A549 (cell line): ENCODE results near the gene STYXL2. TPM values are rescaled to one million over a fixed set of nuclear protein-coding genes. Genes with fewer than 3 reads are reported as not detected.

ENCODE experiments used
- ATAC-seq, 2 experiments: fragments of 200-7000 bp in 1 of 2; fragments of >200 bp in 1 of 2; cut with Nextera tagmentation in 1 of 2; cut with Tn5 transposase in 1 of 2; 3 replicates each; pipeline versions ENCODE4 v1.8.0 to v1.9.1; 2018 to 2020; ENCODE audit warnings: mild to moderate bottlenecking in 1 of 2, moderate library complexity in 1 of 2
- CTCF ChIA-PET: fragments of 300-600 bp; sonication (Branson Sonifier 250); formaldehyde crosslinking; extraction: SDS; loops from one replicate; lab custom pipeline; 2021; ENCODE audit warnings: antibody characterized with exemption, inconsistent platforms; lab: Yijun Ruan, JAX
- POLR2A ChIA-PET: fragments of 350-600 bp; formaldehyde crosslinking; extraction: SDS; loops from one replicate; lab custom pipeline; 2021; ENCODE audit warnings: antibody characterized with exemption, inconsistent platforms; lab: Yijun Ruan, JAX
- DNase-seq, 2 experiments: peaks; one replicate each; pipeline versions ENCODE4 v3.0.0 to v3.0.0-alpha.2; 2011 to 2016; ENCODE audit warnings: low read depth in 1 of 2, low spot score in 1 of 2
- FAIRE-seq: peaks from 2 replicates; lab custom pipeline; 2011; peaks lifted over from hg19 to GRCh38; lab: Jason Lieb, UNC
- H3K27ac ChIP-seq, 2 experiments: fragments of >200 bp; sonication (Bioruptor Twin); formaldehyde crosslinking; 3 replicates each; pipeline ENCODE4 v1.5.1; 2016 to 2017
- H3K4me1 ChIP-seq: fragments of >200 bp; sonication (Bioruptor Twin); formaldehyde crosslinking; 3 replicates; pipeline ENCODE4 v1.6.1; 2016
- H3K4me2 ChIP-seq: fragments of >200 bp; sonication (Bioruptor Twin); formaldehyde crosslinking; 3 replicates; pipeline ENCODE4 v1.6.1; 2016
- H3K4me3 ChIP-seq: fragments of >200 bp; sonication (Bioruptor Twin); formaldehyde crosslinking; 3 replicates; pipeline ENCODE4 v1.5.1; 2016
- H3K9me3 ChIP-seq: fragments of >200 bp; sonication (Bioruptor Twin); formaldehyde crosslinking; 3 replicates; pipeline ENCODE4 v1.6.1; 2016
- BHLHE40 ChIP-seq: IDR thresholded peaks from 2 replicates; pipeline ENCODE4 v1.6.1; 2012; ENCODE audit warnings: low read depth, low read length, inconsistent platforms
- CEBPB ChIP-seq, 2 experiments: fragments of >200 bp in 1 of 2; sonication (Bioruptor Twin) in 1 of 2; formaldehyde crosslinking in 1 of 2; IDR thresholded peaks; 2 replicates each; pipeline ENCODE4 v1.6.1; 2012 to 2016
- CHD2 ChIP-seq: fragments of 150-350 bp; IDR thresholded peaks from 2 replicates; pipeline ENCODE4 v1.6.1; 2014; ENCODE audit warnings: low read length; ENCODE audit not compliant: partially characterized antibody
- EP300 ChIP-seq, 2 experiments: fragments of >200 bp; sonication (Bioruptor Twin); formaldehyde crosslinking; IDR thresholded peaks; 2 replicates in 1 of 2; 3 replicates in 1 of 2; pipeline ENCODE4 v1.6.1; 2016 to 2017
- FOSB ChIP-seq: fragments of 250-450 bp; sonication (Bioruptor Pico); IDR thresholded peaks from 2 replicates; pipeline ENCODE4 v1.5.0; 2020; ENCODE audit warnings: mild to moderate bottlenecking, moderate library complexity
- HDAC2 ChIP-seq: fragments of 200-600 bp; sonication (generic); IDR thresholded peaks from 2 replicates; pipeline ENCODE4 v1.6.1; 2016
- HES2 ChIP-seq: fragments of >200 bp; sonication (Bioruptor Twin); formaldehyde crosslinking; IDR thresholded peaks from 2 replicates; pipeline ENCODE4 v1.6.1; 2016
- HOXA7 ChIP-seq: fragments of 250-450 bp; sonication (Bioruptor Pico); IDR thresholded peaks from 2 replicates; pipeline ENCODE4 v1.5.0; 2020; ENCODE audit warnings: mild to moderate bottlenecking, moderate library complexity
- JUNB ChIP-seq: fragments of >200 bp; sonication (Bioruptor Twin); formaldehyde crosslinking; IDR thresholded peaks from 2 replicates; pipeline ENCODE4 v1.6.1; 2016
- KDM5A ChIP-seq: fragments of 200-600 bp; sonication (generic); IDR thresholded peaks from 2 replicates; pipeline ENCODE4 v1.6.1; 2016; ENCODE audit warnings: antibody characterized with exemption, mild to moderate bottlenecking
- MAX ChIP-seq: IDR thresholded peaks from 2 replicates; pipeline ENCODE4 v1.6.1; 2012
- MAZ ChIP-seq: fragments of 150-350 bp; IDR thresholded peaks from 2 replicates; pipeline ENCODE4 v1.6.1; 2014; ENCODE audit warnings: antibody characterized with exemption, low read depth, low read length, borderline replicate concordance
- PHF8 ChIP-seq: fragments of 200-600 bp; sonication (generic); IDR thresholded peaks from 2 replicates; pipeline ENCODE4 v1.6.1; 2016; ENCODE audit warnings: low read depth, mild to moderate bottlenecking, antibody characterized with exemption, moderate library complexity, borderline replicate concordance
- POLR2AphosphoS2 ChIP-seq: conservative IDR thresholded peaks from 2 replicates; pipeline ENCODE4 v1.6.1; 2012; ENCODE audit warnings: low read length, improper control_type of control experiment, inconsistent platforms
- RAD21 ChIP-seq, 2 experiments: fragments of >200 bp in 1 of 2; sonication (Bioruptor Twin) in 1 of 2; formaldehyde crosslinking in 1 of 2; IDR thresholded peaks in 1 of 2; conservative IDR thresholded peaks in 1 of 2; 2 replicates in 1 of 2; 3 replicates in 1 of 2; pipeline ENCODE4 v1.6.1; 2012 to 2018; ENCODE audit warnings: inconsistent platforms in 1 of 2
- SMC3 ChIP-seq: fragments of >200 bp; sonication (Bioruptor Twin); formaldehyde crosslinking; IDR thresholded peaks from 3 replicates; pipeline ENCODE4 v1.6.1; 2018; ENCODE audit warnings: inconsistent platforms
- WGBS: methylation state at CpG from one replicate; pipeline ENCODE4 v1.1.6; 2017; ENCODE audit errors: missing lambda C conversion rate; 5-methylcytosine and 5-hydroxymethylcytosine counted together
- polyA plus RNA-seq, 4 experiments: library from polyadenylated mRNA; depleted of rRNA in 3 of 4; stranded (reverse); fragments of >200 nt; fragmentation: RNase III in 1 of 4; extraction: RNeasy Plus Mini Kit Qiagen cat#74134 plus additional on column Dnase treatment in 1 of 4; gene quantifications; 2 replicates in 3 of 4; 3 replicates in 1 of 4; pipeline ENCODE4 v1.2.3, GENCODE V29; 2011 to 2017
- TF ChIP-seq, protein P1 (sequence below): IDR thresholded peaks from 2 replicates; pipeline ENCODE4 v1.6.1; 2012; ENCODE audit warnings: low read depth, borderline replicate concordance
- TF ChIP-seq, protein P2 (sequence below): fragments of 150-350 bp; IDR thresholded peaks from 2 replicates; pipeline ENCODE4 v1.6.1; 2014; ENCODE audit warnings: low read depth, mild to moderate bottlenecking, low read length
- TF ChIP-seq, protein P3 (sequence below): fragments of >200 bp; sonication (Bioruptor Twin); formaldehyde crosslinking; IDR thresholded peaks from 3 replicates; pipeline ENCODE4 v1.5.1; 2016

STYXL2 gene
- polyA plus RNA-seq, 2 of the 4 experiments (the other 2 are of a cell fraction), result not detected

GRCh38 chr1:167128261-167129227 lies 34.7 kb downstream of the STYXL2 start:
- ATAC-seq (peak in 1 of 2 experiments; percentile 35; a peak in 1 of 6 replicates), FAIRE-seq (no peak)
- CTCF ChIA-PET, result interaction anchor here (0.7 to 4.2 kb wide), 10 partner anchors 8 to 156 kb away, joined by 3 to 24 read pairs (median 3); no protein-coding TSS in a partner anchor

GRCh38 chr1:167130829-167131510 lies 37.1 kb downstream of the STYXL2 start:
- ChIA-PET CTCF (interaction anchor here (1.0 to 1.8 kb wide), 2 partner anchors 8 to 65 kb away, joined by 3 to 6 read pairs; no protein-coding TSS in a partner anchor), POLR2A (no interaction called here)
- H3K4me3 ChIP-seq, result no peak overlapping the region
- DNase-seq (no peak), ATAC-seq (no peak), FAIRE-seq (no peak)
- H3K27ac ChIP-seq, result no peak overlapping the region
- H3K4me2 ChIP-seq, result no peak overlapping the region
- TF ChIP-seq POLR2AphosphoS2 (no peak), CHD2 (no peak), MAX (no peak), FOSB (no peak), JUNB (no peak), HOXA7 (CRISPR knock-in tag) (no peak), CEBPB (IDR thresholded peaks at IDR 0.05) (no peak), EP300 (IDR thresholded peaks at IDR 0.05) (no peak), SMC3 (no peak)
- TF ChIP-seq, protein P1, sequence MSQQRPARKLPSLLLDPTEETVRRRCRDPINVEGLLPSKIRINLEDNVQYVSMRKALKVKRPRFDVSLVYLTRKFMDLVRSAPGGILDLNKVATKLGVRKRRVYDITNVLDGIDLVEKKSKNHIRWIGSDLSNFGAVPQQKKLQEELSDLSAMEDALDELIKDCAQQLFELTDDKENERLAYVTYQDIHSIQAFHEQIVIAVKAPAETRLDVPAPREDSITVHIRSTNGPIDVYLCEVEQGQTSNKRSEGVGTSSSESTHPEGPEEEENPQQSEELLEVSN, result no peak
- TF ChIP-seq, protein P2, sequence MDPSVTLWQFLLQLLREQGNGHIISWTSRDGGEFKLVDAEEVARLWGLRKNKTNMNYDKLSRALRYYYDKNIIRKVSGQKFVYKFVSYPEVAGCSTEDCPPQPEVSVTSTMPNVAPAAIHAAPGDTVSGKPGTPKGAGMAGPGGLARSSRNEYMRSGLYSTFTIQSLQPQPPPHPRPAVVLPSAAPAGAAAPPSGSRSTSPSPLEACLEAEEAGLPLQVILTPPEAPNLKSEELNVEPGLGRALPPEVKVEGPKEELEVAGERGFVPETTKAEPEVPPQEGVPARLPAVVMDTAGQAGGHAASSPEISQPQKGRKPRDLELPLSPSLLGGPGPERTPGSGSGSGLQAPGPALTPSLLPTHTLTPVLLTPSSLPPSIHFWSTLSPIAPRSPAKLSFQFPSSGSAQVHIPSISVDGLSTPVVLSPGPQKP, result no peak
- H3K9me3 ChIP-seq, result no peaks in the 10 kb centered on the region
- peaks cover 2% of the 10 kb centered on the region; the same call in 1 of the 3 replicates for H3K4me1 ChIP-seq
- WGBS, result 35% methylated on average over 4 of the region's 4 CpGs

More at GRCh38 chr1:167128261-167129227, 34.7 kb downstream of the STYXL2 start:
- no peak overlapping the region for H3K4me2 ChIP-seq
- H3K4me1 ChIP-seq, result no peaks in the 10 kb centered on the region
- no peak overlapping the region for H3K4me3 ChIP-seq
- POLR2A ChIA-PET, result no interaction called here
- no peak for TF ChIP-seq CEBPB (IDR thresholded peaks at IDR 0.05)
- no peak for TF ChIP-seq JUNB
- TF ChIP-seq MAZ, result no peak
- TF ChIP-seq BHLHE40, result no peak
- TF ChIP-seq HDAC2, result no peak
- TF ChIP-seq SMC3, result peak; percentile 25; the same call in 1 of the 3 replicates
- no peak for TF ChIP-seq KDM5A
- TF ChIP-seq, protein P3, sequence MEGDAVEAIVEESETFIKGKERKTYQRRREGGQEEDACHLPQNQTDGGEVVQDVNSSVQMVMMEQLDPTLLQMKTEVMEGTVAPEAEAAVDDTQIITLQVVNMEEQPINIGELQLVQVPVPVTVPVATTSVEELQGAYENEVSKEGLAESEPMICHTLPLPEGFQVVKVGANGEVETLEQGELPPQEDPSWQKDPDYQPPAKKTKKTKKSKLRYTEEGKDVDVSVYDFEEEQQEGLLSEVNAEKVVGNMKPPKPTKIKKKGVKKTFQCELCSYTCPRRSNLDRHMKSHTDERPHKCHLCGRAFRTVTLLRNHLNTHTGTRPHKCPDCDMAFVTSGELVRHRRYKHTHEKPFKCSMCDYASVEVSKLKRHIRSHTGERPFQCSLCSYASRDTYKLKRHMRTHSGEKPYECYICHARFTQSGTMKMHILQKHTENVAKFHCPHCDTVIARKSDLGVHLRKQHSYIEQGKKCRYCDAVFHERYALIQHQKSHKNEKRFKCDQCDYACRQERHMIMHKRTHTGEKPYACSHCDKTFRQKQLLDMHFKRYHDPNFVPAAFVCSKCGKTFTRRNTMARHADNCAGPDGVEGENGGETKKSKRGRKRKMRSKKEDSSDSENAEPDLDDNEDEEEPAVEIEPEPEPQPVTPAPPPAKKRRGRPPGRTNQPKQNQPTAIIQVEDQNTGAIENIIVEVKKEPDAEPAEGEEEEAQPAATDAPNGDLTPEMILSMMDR, result peak; percentile 33; the same call in 2 of the 3 replicates
- no peak for TF ChIP-seq HES2
- TF ChIP-seq PHF8, result no peak
- TF ChIP-seq RAD21 (conservative IDR thresholded peaks at IDR 0.05 in 1 of 2, IDR thresholded peaks at IDR 0.05 in 1 of 2), result peak; percentile 39 to 46; a peak in 4 of 5 replicates
- H3K9me3 ChIP-seq, result no peaks in the 10 kb centered on the region
- WGBS, result 61% methylated on average over 16 of the region's 17 CpGs
- no peak overlapping the region for H3K27ac ChIP-seq
- DNase-seq, result no peak
